Measurements from ENCODE around the gene HMGB3. TPM values are rescaled to one million over a fixed set of nuclear protein-coding genes. Genes with fewer than 3 reads are reported as not detected.

The HMGB3 gene
- total RNA-seq, 1 donor from 2014 or later: 33.0 TPM

Other genes starting within 250 kb of the HMGB3 start
- gene CD99L2, start 84.7 kb upstream of the HMGB3 start, total RNA-seq: 27.7 and 39.2 TPM in 2 replicates
- not detected in 2 replicates for gene GPR50, start 193.2 kb downstream of the HMGB3 start, total RNA-seq

Measured in dermis microvascular lymphatic vessel endothelial cell (primary cell).